NCI-H345 treated with DMSO at 0.1 percent for 48 hours (cell line): ENCODE measurements around the gene ALOX12B.
"Not testable (repeated sequence)": the region's sequence is repeated elsewhere in the genome, so short reads cannot be mapped to it uniquely, and the experiment has no call there.

Experiments used
- DNase-seq: peaks from one replicate; lab custom pipeline; 2025; ENCODE audit not compliant: unreplicated experiment; lab: John Stamatoyannopoulos, UW

The ALOX12B gene

GRCh38 chr17:8046929-8047768 is 40.4 kb downstream of the ALOX12B start:
- no peak for DNase-seq

- no peak for DNase-seq
Measured at GRCh38 chr17:8046306-8046928, 41.1 kb downstream of the ALOX12B start.

DNA sequence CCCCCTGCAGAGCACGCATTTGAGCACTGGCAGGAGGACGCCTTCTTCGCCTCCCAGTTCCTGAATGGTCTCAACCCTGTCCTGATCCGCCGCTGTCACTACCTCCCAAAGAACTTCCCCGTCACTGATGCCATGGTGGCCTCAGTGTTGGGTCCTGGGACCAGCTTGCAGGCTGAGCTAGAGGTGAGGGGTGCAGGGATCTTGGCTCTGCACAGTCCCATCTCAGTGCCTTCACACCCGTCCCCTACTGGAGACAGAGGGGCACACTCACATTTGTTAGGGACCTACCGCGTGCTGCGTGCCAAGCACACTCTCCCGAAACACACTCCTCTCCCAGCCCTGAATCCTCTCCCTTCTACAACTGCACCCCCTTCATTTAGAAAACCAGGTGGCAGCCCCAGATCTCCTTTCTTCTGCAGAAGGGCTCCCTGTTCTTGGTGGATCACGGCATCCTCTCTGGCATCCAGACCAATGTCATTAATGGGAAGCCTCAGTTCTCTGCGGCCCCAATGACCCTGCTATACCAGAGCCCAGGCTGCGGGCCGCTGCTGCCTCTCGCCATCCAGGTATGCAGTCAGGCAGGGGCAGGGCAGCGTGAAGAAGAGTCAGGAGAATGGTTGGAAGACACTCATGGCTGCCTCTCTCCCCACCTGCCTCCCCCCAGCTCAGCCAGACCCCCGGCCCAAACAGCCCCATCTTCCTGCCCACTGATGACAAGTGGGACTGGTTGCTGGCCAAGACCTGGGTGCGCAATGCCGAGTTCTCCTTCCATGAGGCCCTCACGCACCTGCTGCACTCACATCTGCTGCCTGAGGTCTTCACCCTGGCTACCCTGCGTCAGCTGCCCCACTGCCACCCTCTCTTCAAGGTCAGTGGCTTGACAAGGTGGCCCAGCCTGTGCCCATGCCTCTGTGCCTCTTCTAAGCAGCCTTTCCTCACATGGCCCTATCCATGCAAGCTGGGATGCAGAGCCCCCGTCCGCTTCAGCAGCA is 42.4 kb downstream of the ALOX12B start:
- no peak for DNase-seq

- DNase-seq, result no peak
Measured at GRCh38 chr17:8041979-8042378, 45.5 kb downstream of the ALOX12B start.

- no peak for DNase-seq
Measured at GRCh38 chr17:8041249-8041928, 46.1 kb downstream of the ALOX12B start.

DNA sequence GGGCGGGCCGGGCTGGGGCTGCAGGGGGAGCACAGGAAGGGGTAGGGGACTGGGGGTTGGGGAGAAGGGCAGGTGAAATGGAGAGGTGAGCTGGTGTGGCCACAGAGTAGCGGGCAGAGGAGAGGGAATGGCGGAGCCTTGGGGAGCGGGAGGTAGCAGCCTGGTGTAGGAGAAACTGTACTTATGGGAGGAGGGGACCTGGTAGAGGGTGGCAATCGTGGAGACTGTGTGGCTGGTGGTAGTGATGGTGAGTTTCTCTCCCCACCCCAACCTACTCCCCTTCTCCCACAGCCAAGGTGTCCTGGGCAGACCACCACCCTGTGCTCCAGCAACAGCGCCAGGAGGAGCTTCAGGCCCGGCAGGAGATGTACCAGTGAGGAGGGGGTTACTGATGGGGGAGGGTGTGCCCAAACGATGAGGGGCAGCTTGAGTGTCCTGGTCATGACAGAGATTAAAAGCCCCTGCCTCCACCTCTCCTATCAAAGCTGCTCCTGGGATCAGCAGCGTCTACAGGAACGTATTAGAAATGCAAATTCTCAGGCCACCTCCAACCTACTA is 47.8 kb downstream of the ALOX12B start:
- no peak for DNase-seq

DNA sequence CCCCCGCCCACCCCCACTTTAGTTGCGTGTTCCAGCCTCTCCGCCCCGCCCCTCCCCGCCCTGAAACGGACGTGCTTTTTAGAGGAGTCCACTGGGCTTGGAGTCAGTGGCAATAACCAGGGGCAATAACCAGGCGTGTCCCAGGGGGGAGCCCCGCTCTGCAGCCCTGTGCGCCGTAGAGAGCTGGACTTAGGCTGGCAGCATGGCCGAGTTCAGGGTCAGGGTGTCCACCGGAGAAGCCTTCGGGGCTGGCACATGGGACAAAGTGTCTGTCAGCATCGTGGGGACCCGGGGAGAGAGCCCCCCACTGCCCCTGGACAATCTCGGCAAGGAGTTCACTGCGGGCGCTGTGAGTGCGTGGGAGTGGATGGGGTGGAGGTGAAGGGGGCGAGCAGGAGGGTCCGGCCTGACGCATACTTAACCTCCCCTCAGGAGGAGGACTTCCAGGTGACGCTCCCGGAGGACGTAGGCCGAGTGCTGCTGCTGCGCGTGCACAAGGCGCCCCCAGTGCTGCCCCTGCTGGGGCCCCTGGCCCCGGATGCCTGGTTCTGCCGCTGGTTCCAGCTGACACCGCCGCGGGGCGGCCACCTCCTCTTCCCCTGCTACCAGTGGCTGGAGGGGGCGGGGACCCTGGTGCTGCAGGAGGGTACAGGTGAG is 48.4 kb downstream of the ALOX12B start, which contains the start of gene ALOX15B:
Gene ALOX15B (plus strand): TSS at position 106 of the 657 bp plus-strand sequence. CDS start 97 bp downstream, at position 203.
- no peak for DNase-seq

GRCh38 chr17:8032442-8032841 is 55.1 kb downstream of the ALOX12B start:
- DNase-seq, result no peak

DNA sequence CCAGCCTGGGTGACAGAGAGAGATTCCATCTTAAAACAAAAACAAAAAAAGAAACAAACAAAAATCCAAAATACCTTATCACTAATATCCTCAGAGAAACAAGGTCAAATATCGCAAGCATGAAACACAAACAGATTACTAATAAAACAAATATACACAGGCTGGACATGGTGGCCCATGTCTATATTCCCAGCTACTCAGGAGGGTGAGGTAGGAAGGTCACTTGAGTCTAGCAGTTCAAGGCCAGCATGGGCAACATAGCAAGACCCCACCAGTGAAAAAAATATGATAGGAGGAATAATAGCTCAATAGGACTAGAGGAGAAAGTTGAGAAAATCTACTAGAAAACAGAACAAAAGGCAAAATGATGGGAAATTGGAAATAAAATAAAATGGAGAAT is 55.6 kb downstream of the ALOX12B start:
- no peak for DNase-seq

- no peak for DNase-seq
Measured at GRCh38 chr17:8031261-8031661, 56.3 kb downstream of the ALOX12B start.

DNA sequence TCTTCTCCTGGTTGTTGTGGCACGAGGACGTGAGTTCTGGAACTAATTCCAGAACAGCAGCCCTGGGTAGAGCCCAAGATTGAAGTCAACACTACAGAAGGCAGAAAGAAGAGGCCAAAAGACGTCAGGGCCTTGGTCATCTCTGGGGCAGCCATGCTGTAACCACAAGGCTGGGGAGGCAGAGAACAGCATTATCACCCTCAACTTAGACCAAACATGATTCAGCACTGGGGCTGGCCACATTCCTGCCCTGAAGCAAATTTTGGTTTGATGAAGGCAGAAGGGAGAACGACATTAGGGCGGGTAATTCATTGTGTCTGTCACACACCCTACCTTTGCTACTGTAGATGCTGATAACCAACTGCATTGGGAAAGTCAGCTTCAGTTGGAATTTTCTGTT is 58.4 kb downstream of the ALOX12B start:
- DNase-seq, result no peak

GRCh38 chr17:8025176-8025911 is 62.2 kb downstream of the ALOX12B start:
- no peak for DNase-seq

- DNase-seq, result not testable (repeated sequence)
Measured at GRCh38 chr17:8024161-8024560, 63.4 kb downstream of the ALOX12B start.
